Spleen (tissue), 7 donors: ENCODE data around the gene SLC1A5.

Source experiments
- CTCF ChIP-seq, 11 experiments: fragments of 200-600 bp in 7 of 11; fragments of 450-650 bp in 4 of 11; sonication (generic) in 4 of 11; IDR thresholded peaks in 8 of 11; conservative IDR thresholded peaks in 3 of 11; 1 replicate in 7 of 11; 2 replicates in 4 of 11; pipeline versions ENCODE4 v1.4.0 to v1.8.0; 2016 to 2021; ENCODE audit warnings: antibody characterized with exemption in 11 of 11, inconsistent platforms in 4 of 11, mild to moderate bottlenecking in 1 of 11
- POLR2A ChIP-seq, 3 donors: fragments of 450-650 bp; IDR thresholded peaks; one replicate each; pipeline ENCODE4 v1.5.1; 2017; ENCODE audit warnings: antibody characterized with exemption in 3 of 3, mild to moderate bottlenecking in 1 of 3
- POLR2AphosphoS5 ChIP-seq, 3 donors: sonication (generic); formaldehyde crosslinking; IDR thresholded peaks; one replicate each; pipeline ENCODE4 v1.5.1; 2017; ENCODE audit warnings: antibody characterized with exemption in 3 of 3
- donor health status: DM: no; HTN: no; CAD: no; lungs with moderate emphysema.
- donor health status: DM: no; HTN: no; CAD: no.
- donor health status: DM: no; HTN: no; CAD: no.

GRCh38 chr19:46759817-46760333, 28.5 kb downstream of the SLC1A5 start:
- TF ChIP-seq CTCF (IDR thresholded peaks at IDR 0.05 in 8 of 11, conservative IDR thresholded peaks at IDR 0.05 in 3 of 11) (no peak), POLR2AphosphoS5 (IDR thresholded peaks at IDR 0.05) (no peak), POLR2A (IDR thresholded peaks at IDR 0.05) (no peak)
